Heart left ventricle (tissue), 16 donors: Measurements from ENCODE around the gene LPAR5. TPM values are rescaled to one million over a fixed set of nuclear protein-coding genes. Genes with fewer than 3 reads are reported as not detected.

Source experiments
- ATAC-seq, 4 donors: fragments of 200-7000 bp; cut with Tn5 transposase; one replicate each; pipeline ENCODE4 v1.9.1; 2020 to 2022; ENCODE audit warnings: moderate library complexity in 4 of 4, mild to moderate bottlenecking in 3 of 4, moderate number of reproducible peaks in 1 of 4
- DNase-seq, 5 donors: peaks; one replicate each; pipeline ENCODE4 v3.0.0-alpha.2; 2020
- H3K27ac ChIP-seq, 12 donors: fragments of 200-600 bp; sonication (generic) in 4 of 12; one replicate each; pipeline versions ENCODE4 v1.5.0 to v1.8.0; 2016 to 2022; ENCODE audit warnings: mild to moderate bottlenecking in 2 of 12
- H3K27me3 ChIP-seq, 9 donors: fragments of 200-600 bp; sonication (generic) in 2 of 9; one replicate each; pipeline versions ENCODE4 v1.5.1 to v1.8.0; 2016 to 2022; ENCODE audit warnings: mild to moderate bottlenecking in 3 of 9
- H3K36me3 ChIP-seq, 9 donors: fragments of 200-600 bp; sonication (generic) in 2 of 9; one replicate each; pipeline versions ENCODE4 v1.5.0 to v1.8.0; 2018 to 2022; ENCODE audit warnings: mild to moderate bottlenecking in 2 of 9
- H3K4me1 ChIP-seq, 12 donors: fragments of 200-600 bp; sonication (generic) in 4 of 12; one replicate each; pipeline versions ENCODE4 v1.5.0 to v1.8.0; 2016 to 2022; ENCODE audit warnings: mild to moderate bottlenecking in 3 of 12
- H3K4me3 ChIP-seq, 12 donors: fragments of 200-600 bp; sonication (generic) in 4 of 12; one replicate each; pipeline versions ENCODE4 v1.5.0 to v1.8.0; 2017 to 2022; ENCODE audit warnings: mild to moderate bottlenecking in 9 of 12, moderate library complexity in 4 of 12
- H3K9me3 ChIP-seq, 12 donors: fragments of 200-600 bp; sonication (generic) in 4 of 12; one replicate each; pipeline versions ENCODE4 v1.5.0 to v1.8.0; 2016 to 2022; ENCODE audit warnings: mild to moderate bottlenecking in 1 of 12
- POLR2A ChIP-seq, 2 donors: fragments of 450-650 bp; IDR thresholded peaks; one replicate each; pipeline ENCODE4 v1.6.1; 2017; ENCODE audit warnings: antibody characterized with exemption in 2 of 2, mild to moderate bottlenecking in 2 of 2, moderate library complexity in 2 of 2
- WGBS, 4 donors: extraction: QIAGEN DNeasy Blood & Tissue Kit in 2 of 4; methylation state at CpG; one replicate each; pipeline versions ENCODE4 v1.1.5 to v1.1.7; 2013 to 2018; 5-methylcytosine and 5-hydroxymethylcytosine counted together
- intact Hi-C, 10 donors: fragments of 100-400 bp; cut with DNase I; formaldehyde crosslinking; loops; one replicate each; pipeline versions ENCODE4 v1.11.1 to v1.14.2; 2022
- polyA plus RNA-seq, 2 donors: library from polyadenylated mRNA; stranded (reverse); fragments of 200-250 nt; gene quantifications; one replicate each; pipeline ENCODE4 v1.2.3, GENCODE V29; 2013
- total RNA-seq, 9 donors: library from RNA; depleted of rRNA in 2 of 9; stranded (reverse); fragments of >200 nt in 2 of 9; fragmentation: NEBNext Ultra II Directional in 3 of 9; extraction: Animal tissue kit (Norgen Biotek cat#: 25700) in 3 of 9; gene quantifications; one replicate each; pipeline versions ENCODE4 v1.1.0 to v1.2.4, GENCODE V29; 2016 to 2023
- TF ChIP-seq, protein P1 (sequence below), 12 donors: fragments of 200-600 bp; sonication (generic) in 4 of 12; IDR thresholded peaks; one replicate each; pipeline versions ENCODE4 v1.5.0 to v1.8.0; 2018 to 2022; ENCODE audit warnings: antibody characterized with exemption in 12 of 12, mild to moderate bottlenecking in 5 of 12
- donor health status: ischemic (EF 13 %, LVEDD 7.1; RV severe dilation, severe dysfunction).
- donor health status: healthy with polysubstance abuse.
- donor health status: DM: no; HTN: yes; CAD: no.
- donor health status: DM: no; HTN: no; CAD: no.
- donor health status: ischemic (EF 25% LVEDD 6.9; RV normal size, moderate dysfunction).
- donor health status: ischemic (EF 25% LVEDD 5.7; RV mildly dilated, moderate dysfunction).
- donor health status: healthy.
- donor health status: DM: yes; HTN: yes; CAD: no.
- donor health status: ischemic (EF 35%, LVEDD 5.7; RV mildly dilated, moderate dysfunction).
- donor health status: nonischemic (EF 11% LVEDD 7.7; RV severe dilation, severe dysfunction).
- donor health status: DM: yes; HTN: yes; CAD: no.
- donor health status: PGD.
- donor health status: ischemic (EF 29% LVEDD 5.4; RV normal size, mild dysfunction).
- donor health status: nonischemic (EF 23%, LVEDD 6.1; RV moderate dilation, normal function).

Gene LPAR5
- total and polyA plus RNA-seq, 11 donors = 3.5 to 11.7 (median 4.7) TPM

- Histone ChIP-seq H3K36me3 (no peaks in the 10 kb centered on the region), H3K27me3 (no peaks in the 10 kb centered on the region), H3K4me3 (peak overlapping the region in 5 of 12 donors; percentile 25 to 48 (median 30)), H3K9me3 (peaks cover 0 to 8% (median 0%) of the 10 kb centered on the region in 12 donors), H3K27ac (peak overlapping the region; percentile 72 to 98 (median 92)), H3K4me1 (peaks cover 0 to 43% (median 28%) of the 10 kb centered on the region in 12 donors)
- no peak for ATAC-seq
- DNase-seq = no peak
- no peak for TF ChIP-seq POLR2A (IDR thresholded peaks at IDR 0.05)
- TF ChIP-seq, protein P1, sequence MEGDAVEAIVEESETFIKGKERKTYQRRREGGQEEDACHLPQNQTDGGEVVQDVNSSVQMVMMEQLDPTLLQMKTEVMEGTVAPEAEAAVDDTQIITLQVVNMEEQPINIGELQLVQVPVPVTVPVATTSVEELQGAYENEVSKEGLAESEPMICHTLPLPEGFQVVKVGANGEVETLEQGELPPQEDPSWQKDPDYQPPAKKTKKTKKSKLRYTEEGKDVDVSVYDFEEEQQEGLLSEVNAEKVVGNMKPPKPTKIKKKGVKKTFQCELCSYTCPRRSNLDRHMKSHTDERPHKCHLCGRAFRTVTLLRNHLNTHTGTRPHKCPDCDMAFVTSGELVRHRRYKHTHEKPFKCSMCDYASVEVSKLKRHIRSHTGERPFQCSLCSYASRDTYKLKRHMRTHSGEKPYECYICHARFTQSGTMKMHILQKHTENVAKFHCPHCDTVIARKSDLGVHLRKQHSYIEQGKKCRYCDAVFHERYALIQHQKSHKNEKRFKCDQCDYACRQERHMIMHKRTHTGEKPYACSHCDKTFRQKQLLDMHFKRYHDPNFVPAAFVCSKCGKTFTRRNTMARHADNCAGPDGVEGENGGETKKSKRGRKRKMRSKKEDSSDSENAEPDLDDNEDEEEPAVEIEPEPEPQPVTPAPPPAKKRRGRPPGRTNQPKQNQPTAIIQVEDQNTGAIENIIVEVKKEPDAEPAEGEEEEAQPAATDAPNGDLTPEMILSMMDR (IDR thresholded peaks at IDR 0.05) = no peak
- intact Hi-C loops = loop anchor here in 3 of 10 donors (5.0 to 10.0 kb wide), 4 partner anchors 52 to 212 kb away; partner anchors contain the start of genes GPR162 (in 1 of the 3), ING4 (in 1 of the 3), LAG3 (in 1 of the 3) and P3H3 (in 1 of the 3)
- whole genome bisulfite sequencing, 4 donors = 38 to 46% (median 43%) methylated on average over 6 to 7 of the region's 7 CpGs
Measured at GRCh38 chr12:6612652-6613014, 23.1 kb downstream of the LPAR5 start.

GRCh38 chr12:6612247-6612646 is 23.5 kb downstream of the LPAR5 start:
- 20 to 67% (median 62%) methylated on average over 1 to 6 of the region's 6 CpGs for WGBS, 4 donors
- Histone ChIP-seq H3K9me3 (peaks cover 0 to 8% (median 0%) of the 10 kb centered on the region in 12 donors), H3K27ac (peak overlapping the region in 11 of 12 donors; percentile 79 to 98 (median 92)), H3K4me3 (peak overlapping the region in 1 of 12 donors; percentile 47), H3K4me1 (peaks cover 0 to 44% (median 28%) of the 10 kb centered on the region in 12 donors), H3K27me3 (no peaks in the 10 kb centered on the region), H3K36me3 (no peaks in the 10 kb centered on the region)
- ATAC-seq (no peak), DNase-seq (no peak)
- no peak for TF ChIP-seq POLR2A (IDR thresholded peaks at IDR 0.05)
- TF ChIP-seq, protein P1 (IDR thresholded peaks at IDR 0.05) = no peak
- intact Hi-C loops = loop anchor here in 3 of 10 donors (5.0 to 10.0 kb wide), 4 partner anchors 53 to 213 kb away; partner anchors contain the start of genes GPR162 (in 1 of the 3), ING4 (in 1 of the 3), LAG3 (in 1 of the 3) and P3H3 (in 1 of the 3)

DNA sequence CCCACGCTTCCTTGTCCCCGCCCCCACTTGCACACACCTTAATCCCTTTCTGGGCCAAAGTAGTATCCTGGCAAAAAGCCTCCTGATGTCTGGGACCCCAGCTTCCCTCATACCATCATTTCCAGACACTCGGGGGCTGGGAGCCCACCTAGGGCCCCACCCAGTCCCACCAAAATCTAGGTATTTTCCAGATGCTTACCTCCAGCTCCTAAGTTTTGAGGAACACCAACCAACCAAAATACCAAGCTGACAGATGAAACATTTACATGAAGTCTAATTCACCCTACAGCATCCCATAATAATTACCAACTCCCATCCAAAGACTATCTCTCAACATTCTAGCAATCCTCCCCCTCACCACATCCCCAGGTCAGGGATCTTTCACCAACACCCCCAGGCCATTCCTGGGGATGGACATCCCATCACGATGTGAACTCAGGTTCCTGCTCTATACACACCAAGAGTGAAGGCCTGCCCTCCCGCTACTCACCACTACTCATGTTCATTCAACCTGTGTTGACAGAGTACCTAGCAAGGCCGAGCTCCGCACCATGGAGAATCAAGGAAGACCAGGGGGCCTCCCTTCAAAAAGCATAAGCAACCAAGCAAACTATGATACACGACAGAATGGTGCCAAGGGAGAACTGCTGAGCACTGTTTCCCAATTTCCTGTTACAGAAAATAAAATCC is 27.0 kb downstream of the LPAR5 start:
- H3K4me1 ChIP-seq = peaks cover 4 to 61% (median 46%) of the 10 kb centered on the region in 12 donors
- TF ChIP-seq, protein P1 (IDR thresholded peaks at IDR 0.05) = no peak
- no peak for TF ChIP-seq POLR2A (IDR thresholded peaks at IDR 0.05)
- 57 to 60% (median 57%) methylated on average over 8 of the region's 8 CpGs for WGBS, 4 donors

More for the DNA sequence above, 27.0 kb downstream of the LPAR5 start:
- peak overlapping the region in 11 of 12 donors; percentile 1 to 99 (median 64) for H3K27ac ChIP-seq
- intact Hi-C loops = loop anchor here in 1 of 10 donors (5.0 kb wide), 1 partner anchor 41 kb away; the partner anchor contains the start of gene NOP2
- DNase-seq (peak in 1 of 5 donors; percentile 52), ATAC-seq (no peak)
- H3K4me3 ChIP-seq = no peak overlapping the region
- H3K36me3 ChIP-seq = peaks cover 0 to 13% (median 0%) of the 10 kb centered on the region in 9 donors
- no peaks in the 10 kb centered on the region for H3K27me3 ChIP-seq
- H3K9me3 ChIP-seq = peaks cover 0 to 8% (median 0%) of the 10 kb centered on the region in 12 donors
